Esophagus squamous epithelium (tissue), 4 donors: ENCODE data around the gene LRRC8E.

Experiments used
- CTCF ChIP-seq, 6 experiments: fragments of 450-650 bp in 4 of 6; fragments of 200-600 bp in 2 of 6; sonication (generic) in 2 of 6; IDR thresholded peaks; one replicate each; pipeline ENCODE4 v1.5.1; 2016 to 2019; ENCODE audit warnings: antibody characterized with exemption in 6 of 6, mild to moderate bottlenecking in 4 of 6, moderate library complexity in 4 of 6
- POLR2A ChIP-seq, 4 donors: fragments of 450-650 bp; IDR thresholded peaks; one replicate each; pipeline ENCODE4 v1.6.1; 2017; ENCODE audit warnings: antibody characterized with exemption in 4 of 4, mild to moderate bottlenecking in 4 of 4, moderate library complexity in 3 of 4

GRCh38 chr19:7925171-7925851, 37.0 kb downstream of the LRRC8E start:
- TF ChIP-seq CTCF (IDR thresholded peaks at IDR 0.05), result peak; percentile 68 to 86 (median 80)
- no peak for TF ChIP-seq POLR2A (IDR thresholded peaks at IDR 0.05)
